ENCODE data around the gene NAT14.

GRCh38 chr19:55455576-55456235 lies 29.3 kb upstream of the NAT14 start:
- TF ChIP-seq POLR2A (IDR thresholded peaks at IDR 0.05) (no peak), CTCF (IDR thresholded peaks at IDR 0.05) (no peak), EP300 (IDR thresholded peaks at IDR 0.05) (no peak), POLR2AphosphoS5 (IDR thresholded peaks at IDR 0.05) (no peak)

Data from stomach (tissue), 4 donors.